H54 (cell line): ENCODE data around the gene UBE2G1.

ENCODE experiments used
- DNase-seq: peaks from one replicate; pipeline ENCODE4 v3.0.0; 2011; ENCODE audit warnings: low spot score, mixed read lengths; ENCODE audit not compliant: insufficient read length
- FAIRE-seq: peaks from 3 replicates; lab custom pipeline; 2011; peaks lifted over from hg19 to GRCh38; lab: Jason Lieb, UNC
- POLR2A ChIP-seq: IDR thresholded peaks from 2 replicates; pipeline ENCODE4 v1.6.1; 2011; ENCODE audit warnings: low read depth, mild to moderate bottlenecking, low read length

The UBE2G1 gene

GRCh38 chr17:4334776-4335584, 31.5 kb downstream of the UBE2G1 start:
- FAIRE-seq (peak; percentile 23), DNase-seq (no peak)
- TF ChIP-seq POLR2A: no peak

- FAIRE-seq: no peak
- DNase-seq: no peak
- no peak for TF ChIP-seq POLR2A
These were observed 32.1 kb downstream of the UBE2G1 start for GRCh38 chr17:4334332-4334731.

- FAIRE-seq (no peak), DNase-seq (no peak)
- no peak for TF ChIP-seq POLR2A
These were observed 33.4 kb downstream of the UBE2G1 start for GRCh38 chr17:4333041-4333440.

GRCh38 chr17:4332296-4332970, 34.0 kb downstream of the UBE2G1 start:
- peak; percentile 37 for DNase-seq
- no peak for TF ChIP-seq POLR2A
- FAIRE-seq: peak; percentile 92

- FAIRE-seq (no peak), DNase-seq (no peak)
- no peak for TF ChIP-seq POLR2A
These were observed 34.9 kb downstream of the UBE2G1 start for GRCh38 chr17:4331614-4332013.

- TF ChIP-seq POLR2A: no peak
- FAIRE-seq (peak; percentile 95), DNase-seq (peak; percentile 51)
These were observed 36.6 kb downstream of the UBE2G1 start for GRCh38 chr17:4329838-4330237.

- no peak for TF ChIP-seq POLR2A
- FAIRE-seq (peak; percentile 99), DNase-seq (peak; percentile 53)
These were observed 38.9 kb downstream of the UBE2G1 start for GRCh38 chr17:4327606-4328005.

- DNase-seq (no peak), FAIRE-seq (peak; percentile 57)
- TF ChIP-seq POLR2A: no peak
These were observed 39.9 kb downstream of the UBE2G1 start for GRCh38 chr17:4326608-4327007.

- FAIRE-seq: no peak
- DNase-seq: no peak
- TF ChIP-seq POLR2A: no peak
These were observed 40.4 kb downstream of the UBE2G1 start for GRCh38 chr17:4326112-4326511.

GRCh38 chr17:4324463-4324862, 42.0 kb downstream of the UBE2G1 start:
- no peak for TF ChIP-seq POLR2A
- DNase-seq (no peak), FAIRE-seq (no peak)

- TF ChIP-seq POLR2A: no peak
- FAIRE-seq: no peak
- DNase-seq: no peak
These were observed 47.3 kb downstream of the UBE2G1 start for GRCh38 chr17:4319221-4319620.

- FAIRE-seq: peak; percentile 43
- no peak for DNase-seq
- no peak for TF ChIP-seq POLR2A
These were observed 47.9 kb downstream of the UBE2G1 start for GRCh38 chr17:4318596-4318995.

- TF ChIP-seq POLR2A: no peak
- DNase-seq (no peak), FAIRE-seq (peak; percentile 50)
These were observed 48.3 kb downstream of the UBE2G1 start for GRCh38 chr17:4318186-4318585.

GRCh38 chr17:4317610-4318009, 48.9 kb downstream of the UBE2G1 start:
- TF ChIP-seq POLR2A: no peak
- FAIRE-seq: no peak
- no peak for DNase-seq
